MV-4-11 (cell line): ENCODE measurements around the gene CCDC71L.
"Not testable (repeated sequence)": the region's sequence is repeated elsewhere in the genome, so short reads cannot be mapped to it uniquely, and the experiment has no call there.

ENCODE experiments used
- DNase-seq: peaks from one replicate; lab custom pipeline; 2025; lab: John Stamatoyannopoulos, UW

The CCDC71L gene

DNA sequence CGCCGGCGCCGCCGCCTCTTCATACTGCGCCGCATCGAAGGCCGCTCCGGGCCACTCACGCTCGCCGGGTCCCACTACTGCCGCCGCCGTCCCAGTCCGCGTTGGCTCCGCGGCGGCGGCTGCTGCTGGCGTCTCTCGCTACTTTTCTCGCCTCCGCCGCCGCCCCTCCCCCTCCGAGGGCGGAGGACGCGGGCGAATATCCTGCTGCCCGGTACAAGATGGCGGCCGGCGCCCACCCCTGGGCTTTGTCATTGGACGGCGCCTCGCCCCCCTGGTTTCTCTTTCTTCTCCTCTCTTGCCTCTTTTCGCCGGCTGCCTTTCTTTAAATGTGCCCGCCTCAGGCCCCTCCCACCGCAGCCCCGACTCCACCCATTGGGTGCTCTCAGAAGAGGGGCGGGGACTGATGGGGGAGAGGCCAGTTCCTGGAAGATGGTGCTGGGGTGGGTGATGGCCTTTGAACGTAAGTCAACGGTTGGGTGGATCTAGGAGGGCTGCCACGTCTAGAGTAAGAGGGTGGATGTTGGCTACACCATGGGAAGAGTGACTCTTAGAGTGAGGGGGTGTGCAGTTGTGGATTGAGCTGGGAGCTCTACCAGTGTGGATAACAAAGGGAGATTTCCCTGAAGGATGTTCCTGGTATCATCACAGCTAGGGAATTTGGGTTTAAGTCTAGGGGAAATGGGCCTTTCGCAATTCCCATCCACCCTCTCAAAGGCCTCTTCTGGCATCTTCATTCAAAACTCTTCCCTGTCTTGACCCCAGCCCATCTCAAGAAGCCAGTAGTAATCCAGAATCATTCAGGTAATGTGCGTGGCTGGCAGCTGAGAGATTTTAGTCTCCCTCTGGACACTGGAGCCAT lies at the start of gene CCDC71L:
Gene CCDC71L, minus strand, starts transcription at position 297 of the 859 bp plus-strand sequence. Its CDS starts 262 bp downstream, at position 35.
- DNase-seq = peak; percentile 87

DNA sequence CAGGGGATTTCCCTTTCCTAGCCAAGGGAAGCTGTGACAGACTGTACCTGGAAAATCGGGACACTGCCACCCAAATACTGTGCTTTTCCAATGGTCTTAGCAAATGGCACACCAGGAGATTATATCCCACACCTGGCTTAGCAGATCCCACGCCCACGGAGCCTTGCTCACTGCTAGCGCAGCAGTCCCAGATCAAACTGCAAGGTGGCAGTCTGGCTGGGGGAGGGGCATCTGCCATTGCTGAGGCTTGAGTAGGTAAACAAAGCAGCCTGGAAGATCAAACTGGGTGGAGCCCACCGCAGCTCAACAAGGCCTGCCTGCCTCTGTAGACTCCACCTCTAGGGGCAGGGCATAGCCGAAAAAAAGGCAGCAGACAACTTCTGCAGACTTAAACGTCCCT lies 48.6 kb upstream of the CCDC71L start:
- not testable (repeated sequence) for DNase-seq

DNA sequence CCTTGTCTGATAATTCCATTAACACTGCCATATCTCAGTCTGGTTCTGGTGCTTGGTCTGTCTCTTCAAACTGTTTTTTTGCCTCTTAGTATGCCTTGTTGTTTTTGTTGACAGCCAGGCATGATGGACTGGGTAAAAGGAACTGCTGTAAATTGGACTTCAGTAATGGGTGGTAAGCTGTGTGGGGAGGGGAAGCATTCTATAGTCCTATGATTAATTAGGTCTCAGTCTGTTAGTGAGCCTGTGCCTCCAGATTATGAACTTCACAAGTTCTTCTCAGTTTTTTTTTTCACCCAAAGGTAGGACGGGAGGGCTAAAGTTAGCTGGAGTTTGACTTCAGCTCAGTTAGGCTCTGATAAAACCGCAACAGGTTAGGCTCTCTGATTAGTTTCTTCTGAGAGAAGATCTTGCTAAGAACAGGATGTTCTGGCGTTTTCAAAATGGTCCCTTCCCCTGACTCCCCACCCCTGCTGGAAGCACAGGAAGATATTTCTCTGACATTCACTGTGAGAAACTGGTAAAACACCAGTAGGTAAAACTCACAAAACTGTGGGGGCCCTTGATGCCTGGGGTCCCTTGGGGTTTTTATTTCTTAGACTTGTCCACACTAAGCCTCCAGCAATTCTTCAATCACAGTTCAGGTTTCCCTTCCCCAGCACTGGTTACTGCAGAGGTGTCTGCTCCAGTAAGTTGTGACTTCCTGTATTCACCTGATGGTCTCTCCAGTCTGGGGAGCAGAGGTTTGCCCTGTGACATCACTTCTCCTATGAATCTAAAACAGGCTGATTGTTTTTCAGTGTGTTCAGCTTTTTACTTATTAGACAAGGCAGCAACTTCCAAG lies 43.3 kb upstream of the CCDC71L start:
- DNase-seq = no peak

DNA sequence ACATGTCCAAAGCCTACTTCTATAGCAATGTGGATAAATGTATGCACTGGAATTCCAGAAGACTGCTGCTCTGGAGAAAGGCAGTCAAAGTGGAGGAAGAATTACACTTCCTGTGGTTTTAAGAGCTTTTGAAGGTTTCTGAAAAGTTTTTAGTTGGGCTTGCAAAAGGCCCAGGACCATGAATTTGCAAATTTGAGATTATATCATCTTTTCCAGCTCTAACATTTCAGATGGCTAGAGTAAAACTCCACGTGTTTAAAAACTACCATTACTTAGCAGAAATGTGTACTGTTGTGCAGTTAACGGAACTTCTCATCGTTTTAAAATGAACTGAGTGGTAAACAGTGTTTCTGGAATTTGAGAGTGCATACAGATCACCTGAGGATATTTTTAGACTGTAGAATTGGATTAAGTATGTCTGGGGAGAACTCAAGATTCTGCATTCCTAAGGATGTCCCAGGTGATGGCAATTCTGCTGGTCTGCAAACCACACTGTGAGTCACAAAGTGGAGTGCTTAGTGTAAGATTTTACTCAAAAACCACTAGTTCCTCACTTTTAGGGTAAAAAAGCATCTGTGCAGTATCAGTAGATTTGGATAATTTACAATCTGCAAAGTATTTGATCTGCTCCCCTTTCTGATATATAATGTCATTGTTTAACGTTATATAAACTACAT lies 32.9 kb upstream of the CCDC71L start:
- peak; percentile 26 for DNase-seq

DNA sequence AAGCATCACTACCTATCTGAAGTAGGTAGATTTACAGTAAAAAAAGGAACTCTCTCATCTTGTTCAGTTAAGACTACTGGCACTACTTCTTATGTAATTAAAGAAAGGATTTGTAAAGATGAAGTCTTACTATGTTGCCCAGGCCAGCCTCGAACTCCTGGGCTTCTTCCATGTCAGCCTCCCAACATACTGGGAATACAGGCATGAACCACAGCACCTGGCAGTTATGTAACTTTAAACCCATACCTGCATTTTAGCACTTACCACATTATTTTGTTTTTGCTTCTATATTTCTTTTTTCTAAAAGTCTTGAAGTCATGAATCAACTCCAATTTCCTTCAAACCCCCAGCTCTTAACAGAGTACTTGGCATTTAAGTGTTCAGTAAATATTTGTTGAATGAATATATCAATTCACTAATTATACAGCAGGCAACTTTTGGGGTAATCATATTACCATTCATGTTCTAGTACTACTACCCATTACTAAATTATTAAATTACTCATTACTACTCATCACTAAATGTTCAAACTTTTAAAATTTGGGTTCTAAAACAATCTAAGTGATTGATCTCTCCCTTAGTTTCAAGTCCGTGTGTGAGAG lies 31.6 kb upstream of the CCDC71L start:
- DNase-seq = no peak

DNA sequence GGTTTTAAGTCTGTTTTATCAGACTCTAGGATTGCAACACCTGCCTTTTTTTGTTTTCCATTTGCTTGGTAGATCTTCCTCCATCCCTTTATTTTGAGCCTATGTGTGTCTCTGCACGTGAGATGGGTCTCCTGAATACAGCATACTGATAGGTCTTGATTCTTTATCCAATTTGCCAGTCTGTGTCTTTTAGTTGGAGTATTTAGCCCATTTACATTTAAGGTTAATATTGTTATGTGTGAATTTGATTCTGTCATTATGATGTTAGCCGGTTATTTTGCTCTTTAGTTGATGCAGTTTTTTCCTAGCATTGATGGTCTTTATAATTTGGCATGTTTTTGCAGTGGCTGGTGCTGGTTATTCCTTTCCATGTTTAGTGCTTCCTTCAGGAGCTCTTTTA lies 27.2 kb upstream of the CCDC71L start:
- not testable (repeated sequence) for DNase-seq

DNA sequence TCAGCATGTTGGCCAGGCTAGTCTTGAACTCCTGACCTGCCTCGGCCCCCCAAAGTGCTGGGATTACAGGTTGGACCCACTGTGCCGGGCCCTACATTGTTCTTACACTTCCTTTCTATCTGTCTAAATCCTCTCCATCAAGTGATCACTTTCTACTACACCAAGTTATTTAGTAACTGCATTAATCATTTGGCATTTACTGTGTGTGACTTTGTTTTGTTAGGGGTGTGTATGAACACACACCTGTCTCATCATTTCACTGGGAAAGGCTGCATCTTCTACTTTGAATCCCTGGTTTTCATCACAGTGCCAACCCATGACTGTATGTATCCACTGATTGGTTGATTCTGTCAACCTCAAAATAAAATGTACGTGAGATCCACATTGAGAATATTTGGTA lies 23.0 kb upstream of the CCDC71L start:
- no peak for DNase-seq

DNA sequence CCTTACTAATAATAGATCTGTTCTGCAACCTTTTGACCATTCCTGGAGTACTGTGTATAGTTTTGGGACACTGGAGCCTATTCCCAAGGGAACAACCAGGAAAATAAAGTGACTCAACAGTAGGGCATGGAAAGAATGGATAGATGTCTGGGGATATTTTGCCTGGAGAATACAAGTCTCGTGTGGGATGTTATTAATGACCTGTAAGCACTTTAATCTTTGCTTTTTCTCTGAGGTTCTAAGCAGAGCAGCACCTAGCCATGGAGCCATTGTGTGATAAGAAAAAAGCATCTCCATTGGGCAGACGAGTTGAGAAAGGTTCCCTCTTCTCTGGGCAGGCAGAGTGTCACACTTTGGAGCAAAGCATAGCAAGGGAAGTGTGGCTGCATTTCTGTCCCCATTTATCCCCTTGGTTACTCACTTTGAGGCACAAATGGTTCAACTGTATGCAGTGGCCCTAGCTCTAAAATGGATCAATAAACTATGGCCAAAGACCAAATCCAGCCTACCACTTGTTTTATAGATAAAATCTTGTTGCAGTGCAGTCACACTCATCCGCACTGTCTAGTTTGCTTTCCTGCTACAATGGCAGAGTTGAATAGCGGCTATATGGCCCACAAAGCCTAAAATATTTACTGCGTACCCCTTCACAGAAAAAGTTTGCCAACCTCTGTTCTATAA lies 21.0 kb upstream of the CCDC71L start:
- no peak for DNase-seq

DNA sequence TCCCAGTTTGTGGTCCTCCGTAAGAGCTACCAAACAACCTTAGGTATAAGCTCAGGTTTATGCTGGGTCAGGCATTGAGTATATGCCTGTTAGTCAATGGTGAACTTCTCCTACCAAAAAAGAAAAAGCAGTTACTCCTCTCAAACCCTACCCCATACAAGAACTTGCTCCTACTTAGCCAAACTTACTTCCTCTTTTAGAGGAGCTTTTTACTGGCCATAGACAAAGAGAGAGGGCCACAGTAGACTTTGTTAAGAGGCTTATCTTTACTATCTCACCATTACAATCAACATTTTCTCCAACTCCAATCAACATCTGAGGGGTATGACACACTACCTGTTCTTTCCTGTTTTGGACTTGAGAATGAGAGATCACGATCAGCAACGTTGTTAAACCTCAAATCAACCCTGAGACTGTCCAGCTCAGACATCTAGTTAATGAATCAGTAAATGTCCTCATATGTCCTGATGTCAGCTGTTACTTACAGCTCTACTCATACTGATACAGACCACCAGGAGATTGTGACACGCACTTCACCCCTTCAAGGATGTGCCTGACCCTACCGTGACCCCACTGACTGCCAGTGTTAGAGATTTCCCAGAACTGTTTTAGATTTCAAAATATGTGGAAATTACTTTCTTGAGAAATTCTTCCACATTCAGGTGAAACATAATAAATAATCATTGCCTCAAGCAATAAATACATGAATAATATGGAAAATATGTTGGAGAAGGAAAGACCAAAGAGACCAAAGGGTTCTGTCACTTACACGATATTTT lies 18.4 kb upstream of the CCDC71L start:
- DNase-seq = peak; percentile 80

DNA sequence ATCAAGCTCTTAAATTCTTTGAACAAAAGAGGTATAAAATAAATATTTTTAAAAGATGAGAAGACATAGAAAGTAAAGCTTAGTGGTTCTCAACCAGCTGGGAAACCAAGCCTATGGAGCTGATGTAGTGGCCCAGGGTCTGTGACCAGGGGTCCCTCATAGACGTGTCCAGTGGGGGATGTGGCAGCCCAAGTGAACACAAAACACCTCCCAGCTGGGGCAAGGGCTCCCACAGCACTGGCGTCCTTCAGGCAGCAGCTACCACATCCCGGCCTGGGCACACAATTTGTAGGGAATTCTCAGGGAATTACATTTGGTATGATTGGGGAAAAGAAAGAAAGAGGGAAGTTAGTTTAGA lies 17.8 kb upstream of the CCDC71L start:
- DNase-seq = no peak

DNA sequence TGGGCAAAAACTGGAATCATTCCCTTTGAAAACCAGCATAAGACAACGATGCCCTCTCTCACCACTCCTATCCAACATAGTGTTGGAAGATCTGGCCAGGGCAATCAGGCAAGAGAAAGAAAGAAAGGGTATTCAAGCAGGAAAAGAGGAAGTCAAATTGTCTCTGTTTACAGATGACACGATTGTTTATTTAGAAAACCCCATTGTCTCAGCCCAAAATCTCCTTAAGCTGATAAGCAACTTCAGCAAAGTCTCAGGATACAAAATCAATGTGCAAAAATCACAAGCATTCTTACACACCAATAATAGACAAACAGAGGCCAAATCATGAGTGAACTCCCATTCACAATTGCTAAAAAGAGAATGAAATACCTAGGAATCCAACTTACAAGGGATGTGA lies 15.5 kb upstream of the CCDC71L start:
- not testable (repeated sequence) for DNase-seq

DNA sequence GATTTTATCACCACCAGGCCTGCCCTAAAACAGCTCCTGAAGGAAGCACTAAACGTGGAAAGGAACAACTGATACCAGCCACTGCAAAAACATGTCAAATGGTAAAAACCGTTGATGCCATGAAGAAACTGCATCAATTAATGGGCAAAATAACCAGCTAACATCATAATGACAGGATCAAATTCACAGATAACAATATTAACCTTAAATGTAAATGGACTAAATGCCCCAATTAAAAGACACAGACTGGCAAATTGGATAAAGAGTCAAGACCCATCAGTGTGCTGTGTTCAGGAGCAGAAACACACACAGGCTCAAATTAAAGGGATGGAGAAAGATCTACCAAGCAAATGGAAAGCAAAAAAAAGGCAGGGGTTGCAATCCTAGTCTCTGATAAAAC lies 12.7 kb upstream of the CCDC71L start:
- DNase-seq = not testable (repeated sequence)

DNA sequence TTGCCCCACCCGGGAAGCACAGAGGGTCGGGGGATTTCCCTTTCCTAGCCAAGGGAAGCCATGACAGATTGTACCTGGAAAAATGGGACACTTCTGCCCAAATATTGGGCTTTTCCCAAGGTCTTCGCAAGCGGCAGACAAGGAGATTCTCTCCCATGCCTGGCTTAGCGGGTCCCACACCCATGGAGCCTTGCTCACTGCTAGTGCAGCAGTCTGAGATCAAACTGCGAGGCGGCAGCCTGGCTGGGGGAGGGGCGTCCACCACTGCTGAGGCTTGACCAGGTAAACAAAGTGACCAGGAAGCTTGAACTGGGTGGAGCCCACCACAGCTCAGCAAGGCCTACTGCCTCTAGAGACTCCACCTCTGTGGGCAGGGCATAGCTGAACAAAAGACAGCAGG lies 11.0 kb upstream of the CCDC71L start:
- DNase-seq = not testable (repeated sequence)

DNA sequence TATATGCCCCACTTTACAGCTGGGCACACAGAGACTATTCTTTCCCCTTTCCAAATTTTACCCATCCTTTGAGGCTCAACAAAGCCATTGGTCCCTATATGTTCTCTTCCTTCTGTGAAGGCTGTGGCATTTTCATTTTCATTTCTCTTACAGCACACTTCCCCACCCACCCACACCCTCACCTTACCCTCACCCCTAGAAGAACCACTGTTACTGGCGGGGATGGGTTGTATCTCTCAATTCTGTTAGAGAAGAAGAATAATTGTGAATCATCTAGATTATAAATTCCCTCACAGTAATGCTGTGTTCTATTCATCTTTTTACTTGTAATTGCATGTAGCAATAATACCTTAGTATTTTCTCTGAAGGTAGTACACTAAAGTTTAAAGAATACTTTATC lies 10.2 kb upstream of the CCDC71L start:
- DNase-seq = no peak

DNA sequence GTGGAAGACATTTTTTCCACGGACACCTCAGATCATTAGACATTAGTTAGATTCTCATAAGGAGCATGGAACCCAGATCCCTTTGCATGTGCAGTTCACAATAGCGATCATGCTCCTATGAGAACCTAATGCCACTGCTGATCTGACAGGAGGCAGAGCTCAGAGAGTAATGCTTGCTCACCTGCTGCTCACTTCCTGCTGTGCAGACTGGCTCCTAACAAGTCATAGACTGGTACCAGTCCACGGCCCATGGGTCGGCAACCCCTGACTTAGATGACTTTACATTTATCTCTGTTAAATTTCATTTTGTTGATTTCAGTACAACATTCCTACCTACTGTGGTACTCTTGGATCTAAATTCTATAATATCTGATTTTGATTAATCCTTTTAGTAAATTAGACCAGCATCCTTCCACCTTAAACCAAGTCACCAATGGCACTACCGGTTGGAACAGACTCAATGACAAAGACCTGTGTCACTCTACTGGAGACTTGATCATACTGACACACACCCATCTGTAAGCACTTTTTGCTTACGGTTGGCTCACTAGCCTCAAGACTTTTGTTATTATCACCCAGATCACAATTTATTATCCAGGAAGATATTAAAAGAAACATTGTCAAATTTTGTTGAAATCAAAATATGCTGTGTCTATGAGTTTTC lies 8.0 kb upstream of the CCDC71L start:
- no peak for DNase-seq

DNA sequence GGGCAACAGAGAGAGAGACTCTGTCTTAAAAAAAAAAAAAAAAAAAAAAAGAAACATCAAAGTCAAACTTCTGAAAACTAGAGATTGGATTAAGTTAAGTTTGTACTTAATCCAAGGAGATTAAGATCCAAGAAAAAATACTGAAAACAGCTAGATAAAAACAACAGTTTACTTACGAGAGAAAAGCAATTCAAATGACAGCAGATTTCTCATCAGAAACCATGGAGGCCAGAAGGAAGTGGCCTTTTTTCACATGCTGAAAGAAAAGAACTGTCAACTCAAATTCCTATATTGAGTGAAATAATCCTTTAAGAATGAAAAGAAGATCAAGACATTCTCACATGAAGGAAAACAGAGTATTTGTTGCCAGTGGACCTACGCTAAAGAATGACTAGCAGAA lies 5.4 kb upstream of the CCDC71L start:
- no peak for DNase-seq

DNA sequence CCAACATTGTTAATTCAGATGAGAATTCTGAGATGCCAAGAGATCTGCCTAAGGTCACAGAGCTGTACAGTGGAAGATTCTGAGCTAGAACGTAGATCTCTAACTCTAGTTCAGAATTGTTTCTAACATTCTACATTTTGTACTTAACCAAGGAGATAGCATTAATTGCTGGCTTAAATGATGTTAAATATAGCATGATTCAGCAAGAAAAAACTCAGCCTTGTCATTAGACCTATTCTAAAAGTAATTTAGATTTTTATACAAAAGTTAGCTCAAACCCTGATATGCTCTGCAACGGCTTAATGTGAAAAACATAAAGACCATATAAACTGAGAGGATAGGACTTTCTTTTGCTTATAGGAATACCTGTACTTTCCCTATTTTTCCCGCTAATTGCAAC lies 3.4 kb upstream of the CCDC71L start:
- DNase-seq = no peak

DNA sequence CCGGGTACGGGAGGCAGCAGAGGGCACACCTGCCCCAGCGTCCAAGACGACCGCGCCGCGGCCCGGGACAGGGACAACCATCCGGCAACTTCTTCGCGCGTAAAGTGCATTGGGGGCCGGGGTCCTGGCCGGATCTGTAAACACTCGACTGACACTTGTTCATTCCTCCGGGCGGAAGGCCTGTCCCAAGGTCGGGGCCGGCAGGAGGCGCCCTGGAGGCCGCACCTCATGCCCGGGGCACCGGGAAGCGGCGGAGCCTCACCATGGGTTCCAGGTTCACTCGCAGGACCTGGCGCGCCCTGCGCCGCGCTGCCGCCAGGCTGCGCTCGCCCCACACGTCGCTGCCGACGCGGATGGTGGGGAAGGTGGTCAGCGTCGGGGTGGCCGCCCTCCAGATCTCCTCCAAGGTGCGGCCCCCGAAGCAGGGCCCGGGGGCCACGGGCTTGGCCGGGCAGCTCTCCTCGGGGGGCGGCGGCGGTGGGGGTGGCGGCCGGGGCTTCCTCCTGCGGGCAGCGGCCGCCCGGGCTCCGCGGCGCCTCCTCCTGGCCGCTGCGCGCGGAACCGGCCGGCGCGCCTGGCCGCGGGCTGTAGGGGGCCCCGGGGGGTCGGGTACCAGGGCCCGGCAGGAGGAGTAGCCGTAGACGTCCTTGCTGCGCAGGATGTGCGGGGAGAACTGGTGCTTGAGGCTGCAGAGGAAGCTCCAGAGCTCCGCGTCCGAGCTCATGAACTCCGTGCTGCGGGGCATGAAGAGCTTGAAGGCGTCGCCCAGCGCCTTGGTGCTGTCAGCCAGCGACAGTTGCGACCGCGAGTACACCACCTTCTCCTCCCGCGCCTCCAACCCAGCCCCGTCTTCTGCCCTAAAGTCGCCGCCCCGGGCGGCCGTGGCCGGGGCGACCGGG lies 746 bp downstream of the CCDC71L start:
- DNase-seq = peak; percentile 65
